ENCODE data around the gene PITX3.

Gene PITX3

DNA sequence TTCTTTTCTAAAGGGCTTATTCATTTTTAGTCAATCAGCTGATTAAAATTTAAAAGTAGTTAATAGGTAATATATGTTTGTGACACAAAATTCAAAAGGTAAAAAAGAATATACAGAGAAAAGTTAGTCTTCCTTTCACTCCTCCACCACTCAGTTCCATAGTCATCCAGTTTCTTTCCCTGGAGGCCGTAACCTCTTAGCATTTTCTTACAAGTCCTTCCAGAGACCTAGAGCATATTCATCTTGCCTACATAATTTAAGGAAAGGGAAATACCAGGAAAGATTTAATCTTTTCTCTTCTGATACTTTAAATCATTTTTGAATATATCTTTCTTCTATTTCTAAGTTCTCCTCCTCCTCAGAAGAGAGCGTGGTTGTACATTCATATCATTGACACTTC, 14.1 kb upstream of the PITX3 start:
- ChIA-PET POLR2A (no interaction called here), CTCF (interaction anchor here (0.6 kb wide), 1 partner anchor 26 kb away, joined by 3 read pairs; no protein-coding TSS in a partner anchor)
- TF ChIP-seq GLIS1 (tag by site-specific recombination; IDR thresholded peaks at IDR 0.05) (no peak), RBAK (tag by site-specific recombination; IDR thresholded peaks at IDR 0.05) (no peak), ZNF792 (tag by site-specific recombination; IDR thresholded peaks at IDR 0.05) (no peak), ZNF37A (tag by site-specific recombination; IDR thresholded peaks at IDR 0.05) (no peak), MEIS1 (CRISPR knock-in tag; IDR thresholded peaks at IDR 0.05; ENCODE audit: borderline replicate concordance) (no peak), ZBTB8A (tag by site-specific recombination; IDR thresholded peaks at IDR 0.05) (no peak), ZNF10 (tag by site-specific recombination; IDR thresholded peaks at IDR 0.05) (no peak), ZNF777 (tag by site-specific recombination; IDR thresholded peaks at IDR 0.05; ENCODE audit: borderline replicate concordance) (no peak), KLF8 (tag by site-specific recombination; IDR thresholded peaks at IDR 0.05) (no peak), ZNF658 (tag by site-specific recombination; IDR thresholded peaks at IDR 0.05) (no peak), ZNF48 (tag by site-specific recombination; IDR thresholded peaks at IDR 0.05) (no peak), SCRT2 (tag by site-specific recombination; IDR thresholded peaks at IDR 0.05) (no peak), SETDB1 (IDR thresholded peaks at IDR 0.05; ENCODE audit: insufficient read length, low read length) (no peak)
- TF ChIP-seq, protein P1, sequence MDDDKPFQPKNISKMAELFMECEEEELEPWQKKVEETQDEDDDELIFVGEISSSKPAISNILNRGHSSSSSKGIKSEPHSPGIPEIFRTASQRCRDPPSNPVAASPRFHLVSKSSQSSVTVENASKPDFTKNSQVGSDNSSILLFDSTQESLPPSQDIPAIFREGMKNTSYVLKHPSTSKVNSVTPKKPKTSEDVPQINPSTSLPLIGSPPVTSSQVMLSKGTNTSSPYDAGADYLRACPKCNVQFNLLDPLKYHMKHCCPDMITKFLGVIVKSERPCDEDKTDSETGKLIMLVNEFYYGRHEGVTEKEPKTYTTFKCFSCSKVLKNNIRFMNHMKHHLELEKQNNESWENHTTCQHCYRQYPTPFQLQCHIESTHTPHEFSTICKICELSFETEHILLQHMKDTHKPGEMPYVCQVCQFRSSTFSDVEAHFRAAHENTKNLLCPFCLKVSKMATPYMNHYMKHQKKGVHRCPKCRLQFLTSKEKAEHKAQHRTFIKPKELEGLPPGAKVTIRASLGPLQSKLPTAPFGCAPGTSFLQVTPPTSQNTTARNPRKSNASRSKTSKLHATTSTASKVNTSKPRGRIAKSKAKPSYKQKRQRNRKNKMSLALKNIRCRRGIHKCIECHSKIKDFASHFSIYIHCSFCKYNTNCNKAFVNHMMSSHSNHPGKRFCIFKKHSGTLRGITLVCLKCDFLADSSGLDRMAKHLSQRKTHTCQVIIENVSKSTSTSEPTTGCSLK (tag by site-specific recombination; IDR thresholded peaks at IDR 0.05): no peak
- TF ChIP-seq, protein P2, sequence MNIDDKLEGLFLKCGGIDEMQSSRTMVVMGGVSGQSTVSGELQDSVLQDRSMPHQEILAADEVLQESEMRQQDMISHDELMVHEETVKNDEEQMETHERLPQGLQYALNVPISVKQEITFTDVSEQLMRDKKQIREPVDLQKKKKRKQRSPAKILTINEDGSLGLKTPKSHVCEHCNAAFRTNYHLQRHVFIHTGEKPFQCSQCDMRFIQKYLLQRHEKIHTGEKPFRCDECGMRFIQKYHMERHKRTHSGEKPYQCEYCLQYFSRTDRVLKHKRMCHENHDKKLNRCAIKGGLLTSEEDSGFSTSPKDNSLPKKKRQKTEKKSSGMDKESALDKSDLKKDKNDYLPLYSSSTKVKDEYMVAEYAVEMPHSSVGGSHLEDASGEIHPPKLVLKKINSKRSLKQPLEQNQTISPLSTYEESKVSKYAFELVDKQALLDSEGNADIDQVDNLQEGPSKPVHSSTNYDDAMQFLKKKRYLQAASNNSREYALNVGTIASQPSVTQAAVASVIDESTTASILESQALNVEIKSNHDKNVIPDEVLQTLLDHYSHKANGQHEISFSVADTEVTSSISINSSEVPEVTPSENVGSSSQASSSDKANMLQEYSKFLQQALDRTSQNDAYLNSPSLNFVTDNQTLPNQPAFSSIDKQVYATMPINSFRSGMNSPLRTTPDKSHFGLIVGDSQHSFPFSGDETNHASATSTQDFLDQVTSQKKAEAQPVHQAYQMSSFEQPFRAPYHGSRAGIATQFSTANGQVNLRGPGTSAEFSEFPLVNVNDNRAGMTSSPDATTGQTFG (tag by site-specific recombination; IDR thresholded peaks at IDR 0.05; ENCODE audit: borderline replicate concordance): no peak
- TF ChIP-seq, protein P3, sequence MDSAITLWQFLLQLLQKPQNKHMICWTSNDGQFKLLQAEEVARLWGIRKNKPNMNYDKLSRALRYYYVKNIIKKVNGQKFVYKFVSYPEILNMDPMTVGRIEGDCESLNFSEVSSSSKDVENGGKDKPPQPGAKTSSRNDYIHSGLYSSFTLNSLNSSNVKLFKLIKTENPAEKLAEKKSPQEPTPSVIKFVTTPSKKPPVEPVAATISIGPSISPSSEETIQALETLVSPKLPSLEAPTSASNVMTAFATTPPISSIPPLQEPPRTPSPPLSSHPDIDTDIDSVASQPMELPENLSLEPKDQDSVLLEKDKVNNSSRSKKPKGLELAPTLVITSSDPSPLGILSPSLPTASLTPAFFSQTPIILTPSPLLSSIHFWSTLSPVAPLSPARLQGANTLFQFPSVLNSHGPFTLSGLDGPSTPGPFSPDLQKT (IDR thresholded peaks at IDR 0.05; ENCODE audit: borderline replicate concordance, low read depth, low read length): no peak
- peaks cover 6 to 14% of the 10 kb centered on the region in 2 experiments for H3K36me3 ChIP-seq (ENCODE audit: control insufficient read depth in 2 of 2, insufficient read depth in 1 of 2, low read length in 2 of 2)
- no peaks in the 10 kb centered on the region for H3K9me3 ChIP-seq (ENCODE audit: control insufficient read depth, insufficient read depth, low read depth, low read length)
- H3K4me3 ChIP-seq (ENCODE audit: low read depth, low read length): no peak overlapping the region
- H3K27ac ChIP-seq (ENCODE audit: extremely low read depth, low read depth, low read length): no peak overlapping the region
- H3K4me1 ChIP-seq (ENCODE audit: control insufficient read depth, insufficient read depth, low read length): no peaks in the 10 kb centered on the region

DNA sequence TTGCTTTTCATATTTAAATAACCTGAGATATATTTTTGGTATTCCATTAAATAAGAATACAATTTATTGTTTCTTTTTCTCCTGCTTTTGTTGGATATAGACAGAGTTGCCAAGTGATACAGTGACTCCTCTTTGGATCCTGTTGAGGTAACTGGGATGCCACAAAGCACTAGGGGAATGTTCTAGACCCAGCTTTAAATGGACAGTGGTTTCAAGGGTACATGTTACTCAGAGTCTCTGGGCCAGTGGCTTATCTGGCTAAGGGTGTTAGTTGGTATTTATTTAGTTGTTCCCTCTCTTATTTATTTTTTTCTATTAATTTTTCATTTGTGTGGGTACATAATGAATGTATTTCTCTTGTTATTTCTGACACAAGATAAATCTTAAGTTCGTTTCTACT, 13.1 kb upstream of the PITX3 start:
- CTCF ChIA-PET: interaction anchor here (0.6 to 1.7 kb wide), 3 partner anchors 92 to 329 kb away, joined by 3 to 4 read pairs (median 3); no protein-coding TSS in a partner anchor
- peaks cover 0 to 7% of the 10 kb centered on the region in 2 experiments; a peak in 2 of 3 replicates for H3K36me3 ChIP-seq (ENCODE audit: control insufficient read depth in 2 of 2, insufficient read depth in 1 of 2, low read length in 2 of 2)
- H3K4me1 ChIP-seq (ENCODE audit: control insufficient read depth, insufficient read depth, low read length): no peaks in the 10 kb centered on the region
- no peak overlapping the region for H3K27ac ChIP-seq (ENCODE audit: extremely low read depth, low read depth, low read length)
- POLR2A ChIA-PET: no interaction called here
- no peak overlapping the region for H3K4me3 ChIP-seq (ENCODE audit: low read depth, low read length)
- no peaks in the 10 kb centered on the region for H3K9me3 ChIP-seq (ENCODE audit: control insufficient read depth, insufficient read depth, low read depth, low read length)
- TF ChIP-seq ZNF777 (tag by site-specific recombination; IDR thresholded peaks at IDR 0.05; ENCODE audit: borderline replicate concordance) (no peak), ZNF830 (tag by site-specific recombination; IDR thresholded peaks at IDR 0.05; ENCODE audit: low read depth) (no peak), ZNF510 (tag by site-specific recombination; IDR thresholded peaks at IDR 0.05; ENCODE audit: insufficient replicate concordance) (no peak), ZNF16 (tag by site-specific recombination; IDR thresholded peaks at IDR 0.05; ENCODE audit: low read depth) (no peak), ZNF701 (tag by site-specific recombination; IDR thresholded peaks at IDR 0.05) (no peak), ZNF549 (tag by site-specific recombination; IDR thresholded peaks at IDR 0.05) (no peak)
- TF ChIP-seq, protein P4, sequence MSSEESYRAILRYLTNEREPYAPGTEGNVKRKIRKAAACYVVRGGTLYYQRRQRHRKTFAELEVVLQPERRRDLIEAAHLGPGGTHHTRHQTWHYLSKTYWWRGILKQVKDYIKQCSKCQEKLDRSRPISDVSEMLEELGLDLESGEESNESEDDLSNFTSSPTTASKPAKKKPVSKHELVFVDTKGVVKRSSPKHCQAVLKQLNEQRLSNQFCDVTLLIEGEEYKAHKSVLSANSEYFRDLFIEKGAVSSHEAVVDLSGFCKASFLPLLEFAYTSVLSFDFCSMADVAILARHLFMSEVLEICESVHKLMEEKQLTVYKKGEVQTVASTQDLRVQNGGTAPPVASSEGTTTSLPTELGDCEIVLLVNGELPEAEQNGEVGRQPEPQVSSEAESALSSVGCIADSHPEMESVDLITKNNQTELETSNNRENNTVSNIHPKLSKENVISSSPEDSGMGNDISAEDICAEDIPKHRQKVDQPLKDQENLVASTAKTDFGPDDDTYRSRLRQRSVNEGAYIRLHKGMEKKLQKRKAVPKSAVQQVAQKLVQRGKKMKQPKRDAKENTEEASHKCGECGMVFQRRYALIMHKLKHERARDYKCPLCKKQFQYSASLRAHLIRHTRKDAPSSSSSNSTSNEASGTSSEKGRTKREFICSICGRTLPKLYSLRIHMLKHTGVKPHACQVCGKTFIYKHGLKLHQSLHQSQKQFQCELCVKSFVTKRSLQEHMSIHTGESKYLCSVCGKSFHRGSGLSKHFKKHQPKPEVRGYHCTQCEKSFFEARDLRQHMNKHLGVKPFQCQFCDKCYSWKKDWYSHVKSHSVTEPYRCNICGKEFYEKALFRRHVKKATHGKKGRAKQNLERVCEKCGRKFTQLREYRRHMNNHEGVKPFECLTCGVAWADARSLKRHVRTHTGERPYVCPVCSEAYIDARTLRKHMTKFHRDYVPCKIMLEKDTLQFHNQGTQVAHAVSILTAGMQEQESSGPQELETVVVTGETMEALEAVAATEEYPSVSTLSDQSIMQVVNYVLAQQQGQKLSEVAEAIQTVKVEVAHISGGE (tag by site-specific recombination; conservative IDR thresholded peaks at IDR 0.05; ENCODE audit: low read depth): no peak
- TF ChIP-seq, protein P5, sequence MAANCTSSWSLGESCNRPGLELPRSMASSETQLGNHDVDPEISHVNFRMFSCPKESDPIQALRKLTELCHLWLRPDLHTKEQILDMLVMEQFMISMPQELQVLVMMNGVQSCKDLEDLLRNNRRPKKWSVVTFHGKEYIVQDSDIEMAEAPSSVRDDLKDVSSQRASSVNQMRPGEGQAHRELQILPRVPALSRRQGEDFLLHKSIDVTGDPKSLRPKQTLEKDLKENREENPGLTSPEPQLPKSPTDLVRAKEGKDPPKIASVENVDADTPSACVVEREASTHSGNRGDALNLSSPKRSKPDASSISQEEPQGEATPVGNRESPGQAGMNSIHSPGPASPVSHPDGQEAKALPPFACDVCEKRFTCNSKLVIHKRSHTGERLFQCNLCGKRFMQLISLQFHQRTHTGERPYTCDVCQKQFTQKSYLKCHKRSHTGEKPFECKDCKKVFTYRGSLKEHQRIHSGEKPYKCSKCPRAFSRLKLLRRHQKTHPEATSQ (tag by site-specific recombination; IDR thresholded peaks at IDR 0.05): no peak
- TF ChIP-seq, protein P6, sequence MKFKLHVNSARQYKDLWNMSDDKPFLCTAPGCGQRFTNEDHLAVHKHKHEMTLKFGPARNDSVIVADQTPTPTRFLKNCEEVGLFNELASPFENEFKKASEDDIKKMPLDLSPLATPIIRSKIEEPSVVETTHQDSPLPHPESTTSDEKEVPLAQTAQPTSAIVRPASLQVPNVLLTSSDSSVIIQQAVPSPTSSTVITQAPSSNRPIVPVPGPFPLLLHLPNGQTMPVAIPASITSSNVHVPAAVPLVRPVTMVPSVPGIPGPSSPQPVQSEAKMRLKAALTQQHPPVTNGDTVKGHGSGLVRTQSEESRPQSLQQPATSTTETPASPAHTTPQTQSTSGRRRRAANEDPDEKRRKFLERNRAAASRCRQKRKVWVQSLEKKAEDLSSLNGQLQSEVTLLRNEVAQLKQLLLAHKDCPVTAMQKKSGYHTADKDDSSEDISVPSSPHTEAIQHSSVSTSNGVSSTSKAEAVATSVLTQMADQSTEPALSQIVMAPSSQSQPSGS (tag by site-specific recombination; IDR thresholded peaks at IDR 0.05; ENCODE audit: low read depth): no peak

Data from HEK293 (cell line).